ENCODE measurements around the gene THOC2.

DNA sequence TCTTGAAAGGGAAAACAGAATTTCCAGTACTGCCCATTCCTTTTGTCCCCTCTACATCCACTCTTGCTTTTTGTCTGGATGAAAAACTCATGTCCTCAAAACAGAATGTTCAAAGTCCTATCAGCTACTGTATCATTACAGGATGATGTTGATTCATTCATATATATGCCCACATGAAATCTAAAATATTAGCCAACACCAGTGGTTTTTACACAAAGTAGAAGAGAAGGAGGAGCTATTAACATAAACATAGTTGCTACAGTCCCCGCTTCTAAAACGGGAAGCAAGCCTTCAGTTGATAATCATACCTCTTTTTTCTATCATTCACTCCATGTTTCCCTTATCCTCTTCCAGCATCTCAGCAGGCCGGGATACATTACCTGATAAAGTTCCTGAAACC lies 7.7 kb upstream of the THOC2 start:
- TF ChIP-seq FOXM1 (IDR thresholded peaks at IDR 0.05; ENCODE audit: borderline replicate concordance) (no peak), FOXK2 (IDR thresholded peaks at IDR 0.05) (no peak), ARNT (IDR thresholded peaks at IDR 0.05) (no peak), TARDBP (IDR thresholded peaks at IDR 0.05) (no peak), NFRKB (IDR thresholded peaks at IDR 0.05) (no peak), SP1 (IDR thresholded peaks at IDR 0.05) (no peak), BHLHE40 (IDR thresholded peaks at IDR 0.05; ENCODE audit: borderline replicate concordance) (no peak)

Measured in HEK293T (cell line).